Measurements from ENCODE around the gene TIMM22.
"Not testable (repeated sequence)": the region's sequence is repeated elsewhere in the genome, so short reads cannot be mapped to it uniquely, and the experiment has no call there.

The TIMM22 gene

GRCh38 chr17:1037238-1037879, 40.4 kb downstream of the TIMM22 start:
- H3K27me3 ChIP-seq (ENCODE audit: control insufficient read depth in 2 of 2, insufficient read depth in 2 of 2, low read length in 2 of 2): no peaks in the 10 kb centered on the region
- H3K9me3 ChIP-seq (ENCODE audit: control insufficient read depth in 2 of 2, low read length in 2 of 2): no peaks in the 10 kb centered on the region
- no peak overlapping the region for H3K9ac ChIP-seq (ENCODE audit: low read depth in 1 of 2, low read length in 2 of 2)
- H3K27ac ChIP-seq (ENCODE audit: low read depth in 2 of 2, low read length in 2 of 2): no peak overlapping the region
- H3K4me3 ChIP-seq (ENCODE audit: low read length in 2 of 2): no peak overlapping the region
- H3K36me3 ChIP-seq (ENCODE audit: control insufficient read depth in 2 of 2, insufficient read depth in 2 of 2, low read length in 2 of 2): peaks cover 50 to 52% of the 10 kb centered on the region in 2 donors
- H3K4me1 ChIP-seq (ENCODE audit: control insufficient read depth in 2 of 2, insufficient read depth in 2 of 2, low read length in 2 of 2): peaks cover 0 to 3% of the 10 kb centered on the region in 2 donors

GRCh38 chr17:1038459-1039122, 41.7 kb downstream of the TIMM22 start:
- Histone ChIP-seq H3K9me3 (ENCODE audit: control insufficient read depth in 2 of 2, low read length in 2 of 2) (no peaks in the 10 kb centered on the region), H3K36me3 (ENCODE audit: control insufficient read depth in 2 of 2, insufficient read depth in 2 of 2, low read length in 2 of 2) (peaks cover 48 to 54% of the 10 kb centered on the region in 2 donors), H3K4me3 (ENCODE audit: low read length in 2 of 2) (no peak overlapping the region), H3K4me1 (ENCODE audit: control insufficient read depth in 2 of 2, insufficient read depth in 2 of 2, low read length in 2 of 2) (peaks cover 0 to 3% of the 10 kb centered on the region in 2 donors), H3K27me3 (ENCODE audit: control insufficient read depth in 2 of 2, insufficient read depth in 2 of 2, low read length in 2 of 2) (no peaks in the 10 kb centered on the region), H3K9ac (ENCODE audit: low read depth in 1 of 2, low read length in 2 of 2) (no peak overlapping the region), H3K27ac (ENCODE audit: low read depth in 2 of 2, low read length in 2 of 2) (peak overlapping the region in 1 of 2 donors; percentile 61)

GRCh38 chr17:1039123-1039507, 42.2 kb downstream of the TIMM22 start:
- Histone ChIP-seq H3K4me1 (ENCODE audit: control insufficient read depth in 2 of 2, insufficient read depth in 2 of 2, low read length in 2 of 2) (peaks cover 0 to 3% of the 10 kb centered on the region in 2 donors), H3K9me3 (ENCODE audit: control insufficient read depth in 2 of 2, low read length in 2 of 2) (no peaks in the 10 kb centered on the region), H3K4me3 (ENCODE audit: low read length in 2 of 2) (no peak overlapping the region), H3K36me3 (ENCODE audit: control insufficient read depth in 2 of 2, insufficient read depth in 2 of 2, low read length in 2 of 2) (peaks cover 48 to 50% of the 10 kb centered on the region in 2 donors), H3K9ac (ENCODE audit: low read depth in 1 of 2, low read length in 2 of 2) (no peak overlapping the region), H3K27ac (ENCODE audit: low read depth in 2 of 2, low read length in 2 of 2) (peak overlapping the region; percentile 46 to 61), H3K27me3 (ENCODE audit: control insufficient read depth in 2 of 2, insufficient read depth in 2 of 2, low read length in 2 of 2) (no peaks in the 10 kb centered on the region)

GRCh38 chr17:1039511-1040215, 42.7 kb downstream of the TIMM22 start:
- H3K4me1 ChIP-seq (ENCODE audit: control insufficient read depth in 2 of 2, insufficient read depth in 2 of 2, low read length in 2 of 2): peaks cover 0 to 3% of the 10 kb centered on the region in 2 donors

GRCh38 chr17:1040216-1040600, 43.3 kb downstream of the TIMM22 start:
- Histone ChIP-seq H3K4me1 (ENCODE audit: control insufficient read depth in 2 of 2, insufficient read depth in 2 of 2, low read length in 2 of 2) (peaks cover 0 to 3% of the 10 kb centered on the region in 2 donors), H3K9ac (ENCODE audit: low read depth in 1 of 2, low read length in 2 of 2) (no peak overlapping the region), H3K36me3 (ENCODE audit: control insufficient read depth in 2 of 2, insufficient read depth in 2 of 2, low read length in 2 of 2) (peaks cover 39 to 46% of the 10 kb centered on the region in 2 donors), H3K9me3 (ENCODE audit: control insufficient read depth in 2 of 2, low read length in 2 of 2) (no peaks in the 10 kb centered on the region), H3K27ac (ENCODE audit: low read depth in 2 of 2, low read length in 2 of 2) (peak overlapping the region; percentile 60 to 61), H3K27me3 (ENCODE audit: control insufficient read depth in 2 of 2, insufficient read depth in 2 of 2, low read length in 2 of 2) (no peaks in the 10 kb centered on the region), H3K4me3 (ENCODE audit: low read length in 2 of 2) (no peak overlapping the region)

More at GRCh38 chr17:1039511-1040215, 42.7 kb downstream of the TIMM22 start:
- Histone ChIP-seq H3K9ac (ENCODE audit: low read depth in 1 of 2, low read length in 2 of 2) (no peak overlapping the region), H3K4me3 (ENCODE audit: low read length in 2 of 2) (no peak overlapping the region), H3K27me3 (ENCODE audit: control insufficient read depth in 2 of 2, insufficient read depth in 2 of 2, low read length in 2 of 2) (no peaks in the 10 kb centered on the region), H3K27ac (ENCODE audit: low read depth in 2 of 2, low read length in 2 of 2) (peak overlapping the region; percentile 60 to 61), H3K9me3 (ENCODE audit: control insufficient read depth in 2 of 2, low read length in 2 of 2) (no peaks in the 10 kb centered on the region), H3K36me3 (ENCODE audit: control insufficient read depth in 2 of 2, insufficient read depth in 2 of 2, low read length in 2 of 2) (peaks cover 44 to 46% of the 10 kb centered on the region in 2 donors)

GRCh38 chr17:1041746-1042145, 44.8 kb downstream of the TIMM22 start:
- H3K27ac ChIP-seq (ENCODE audit: low read depth in 2 of 2, low read length in 2 of 2): no peak overlapping the region
- no peaks in the 10 kb centered on the region for H3K27me3 ChIP-seq (ENCODE audit: control insufficient read depth in 2 of 2, insufficient read depth in 2 of 2, low read length in 2 of 2)
- H3K9me3 ChIP-seq (ENCODE audit: control insufficient read depth in 2 of 2, low read length in 2 of 2): no peaks in the 10 kb centered on the region
- peaks cover 40 to 46% of the 10 kb centered on the region in 2 donors for H3K36me3 ChIP-seq (ENCODE audit: control insufficient read depth in 2 of 2, insufficient read depth in 2 of 2, low read length in 2 of 2)
- H3K4me3 ChIP-seq (ENCODE audit: low read length in 2 of 2): no peak overlapping the region
- peaks cover 0 to 3% of the 10 kb centered on the region in 2 donors for H3K4me1 ChIP-seq (ENCODE audit: control insufficient read depth in 2 of 2, insufficient read depth in 2 of 2, low read length in 2 of 2)
- no peak overlapping the region for H3K9ac ChIP-seq (ENCODE audit: low read depth in 1 of 2, low read length in 2 of 2)

GRCh38 chr17:1042486-1042885, 45.6 kb downstream of the TIMM22 start:
- H3K36me3 ChIP-seq (ENCODE audit: control insufficient read depth in 2 of 2, insufficient read depth in 2 of 2, low read length in 2 of 2): peaks cover 40 to 41% of the 10 kb centered on the region in 2 donors
- H3K9me3 ChIP-seq (ENCODE audit: control insufficient read depth in 2 of 2, low read length in 2 of 2): no peaks in the 10 kb centered on the region
- H3K27me3 ChIP-seq (ENCODE audit: control insufficient read depth in 2 of 2, insufficient read depth in 2 of 2, low read length in 2 of 2): no peaks in the 10 kb centered on the region
- H3K4me3 ChIP-seq (ENCODE audit: low read length in 2 of 2): no peak overlapping the region
- no peak overlapping the region for H3K9ac ChIP-seq (ENCODE audit: low read depth in 1 of 2, low read length in 2 of 2)
- H3K4me1 ChIP-seq (ENCODE audit: control insufficient read depth in 2 of 2, insufficient read depth in 2 of 2, low read length in 2 of 2): peaks cover 0 to 3% of the 10 kb centered on the region in 2 donors
- H3K27ac ChIP-seq (ENCODE audit: low read depth in 2 of 2, low read length in 2 of 2): no peak overlapping the region

- Histone ChIP-seq H3K9me3 (ENCODE audit: control insufficient read depth in 2 of 2, low read length in 2 of 2) (no peaks in the 10 kb centered on the region), H3K4me3 (ENCODE audit: low read length in 2 of 2) (no peak overlapping the region), H3K36me3 (ENCODE audit: control insufficient read depth in 2 of 2, insufficient read depth in 2 of 2, low read length in 2 of 2) (peaks cover 37 to 38% of the 10 kb centered on the region in 2 donors), H3K27ac (ENCODE audit: low read depth in 2 of 2, low read length in 2 of 2) (peak overlapping the region in 1 of 2 donors; percentile 58), H3K9ac (ENCODE audit: low read depth in 1 of 2, low read length in 2 of 2) (no peak overlapping the region), H3K27me3 (ENCODE audit: control insufficient read depth in 2 of 2, insufficient read depth in 2 of 2, low read length in 2 of 2) (no peaks in the 10 kb centered on the region), H3K4me1 (ENCODE audit: control insufficient read depth in 2 of 2, insufficient read depth in 2 of 2, low read length in 2 of 2) (peaks cover 0 to 3% of the 10 kb centered on the region in 2 donors)
These were observed 46.8 kb downstream of the TIMM22 start for GRCh38 chr17:1043601-1044251.

GRCh38 chr17:1044387-1045009, 47.6 kb downstream of the TIMM22 start:
- H3K36me3 ChIP-seq (ENCODE audit: control insufficient read depth in 2 of 2, insufficient read depth in 2 of 2, low read length in 2 of 2): peaks cover 37 to 43% of the 10 kb centered on the region in 2 donors

More at GRCh38 chr17:1044387-1045009, 47.6 kb downstream of the TIMM22 start:
- H3K4me3 ChIP-seq (ENCODE audit: low read length in 2 of 2); H3K4me1 ChIP-seq (ENCODE audit: control insufficient read depth in 2 of 2, insufficient read depth in 2 of 2, low read length in 2 of 2); H3K9me3 ChIP-seq (ENCODE audit: control insufficient read depth in 2 of 2, low read length in 2 of 2); H3K27me3 ChIP-seq (ENCODE audit: control insufficient read depth in 2 of 2, insufficient read depth in 2 of 2, low read length in 2 of 2); H3K9ac ChIP-seq (ENCODE audit: low read depth in 1 of 2, low read length in 2 of 2): not testable (repeated sequence)
- H3K27ac ChIP-seq (ENCODE audit: low read depth in 2 of 2, low read length in 2 of 2): peak overlapping the region in 1 of 2 donors; percentile 58

Measured in mucosa of rectum (tissue), 2 donors.